Measurements from ENCODE around the gene GTPBP8.
"Not testable (repeated sequence)": the region's sequence is repeated elsewhere in the genome, so short reads cannot be mapped to it uniquely, and the experiment has no call there.

The GTPBP8 gene

GRCh38 chr3:113000691-113001090 is 9.9 kb downstream of the GTPBP8 start:
- no peak for DNase-seq (ENCODE audit: low read depth)

GRCh38 chr3:113002037-113002436 is 11.3 kb downstream of the GTPBP8 start:
- DNase-seq (ENCODE audit: low read depth), result no peak

- DNase-seq (ENCODE audit: low read depth), result no peak
These were observed 11.9 kb downstream of the GTPBP8 start for GRCh38 chr3:113002679-113003078.

GRCh38 chr3:113005611-113006010 is 14.8 kb downstream of the GTPBP8 start:
- no peak for DNase-seq (ENCODE audit: low read depth)

GRCh38 chr3:113006359-113007056 is 15.7 kb downstream of the GTPBP8 start:
- DNase-seq (ENCODE audit: low read depth), result no peak

- DNase-seq (ENCODE audit: low read depth), result no peak
These were observed 17.3 kb downstream of the GTPBP8 start for GRCh38 chr3:113008117-113008516.

GRCh38 chr3:113013593-113013992 is 22.8 kb downstream of the GTPBP8 start:
- no peak for DNase-seq (ENCODE audit: low read depth)

- no peak for DNase-seq (ENCODE audit: low read depth)
These were observed 27.9 kb downstream of the GTPBP8 start for GRCh38 chr3:113018536-113019181.

- peak; percentile 67 for DNase-seq (ENCODE audit: low read depth)
These were observed 28.7 kb downstream of the GTPBP8 start for GRCh38 chr3:113019182-113020137.

GRCh38 chr3:113021471-113021870 is 30.7 kb downstream of the GTPBP8 start:
- no peak for DNase-seq (ENCODE audit: low read depth)

- no peak for DNase-seq (ENCODE audit: low read depth)
These were observed 43.2 kb downstream of the GTPBP8 start for GRCh38 chr3:113034011-113034410.

GRCh38 chr3:113035387-113035982 is 44.7 kb downstream of the GTPBP8 start:
- peak; percentile 12 for DNase-seq (ENCODE audit: low read depth)

- no peak for DNase-seq (ENCODE audit: low read depth)
These were observed 47.5 kb downstream of the GTPBP8 start for GRCh38 chr3:113038328-113038727.

GRCh38 chr3:113039546-113039945 is 48.8 kb downstream of the GTPBP8 start:
- DNase-seq (ENCODE audit: low read depth), result no peak

GRCh38 chr3:113040231-113040630 is 49.4 kb downstream of the GTPBP8 start:
- no peak for DNase-seq (ENCODE audit: low read depth)

GRCh38 chr3:113043686-113044085 is 52.9 kb downstream of the GTPBP8 start:
- no peak for DNase-seq (ENCODE audit: low read depth)

GRCh38 chr3:113046186-113046965 is 55.6 kb downstream of the GTPBP8 start:
- not testable (repeated sequence) for DNase-seq (ENCODE audit: low read depth)

- peak; percentile 82 for DNase-seq (ENCODE audit: low read depth)
These were observed 60.5 kb downstream of the GTPBP8 start for GRCh38 chr3:113051302-113051711.
